Lung (tissue), 12 donors: Measurements from ENCODE around the gene ZNF41. TPM values are rescaled to one million over a fixed set of nuclear protein-coding genes. Genes with fewer than 3 reads are reported as not detected.

Experiments used
- ATAC-seq: fragments of 200-7000 bp; cut with Tn5 transposase; one replicate; pipeline ENCODE4 v1.9.1; 2020; ENCODE audit warnings: moderate number of reproducible peaks; ENCODE audit not compliant: insufficient read depth, low FRiP score
- DNase-seq, 3 donors: peaks; one replicate each; pipeline ENCODE4 v3.0.0-alpha.2; 2013 to 2017
- H3K27ac ChIP-seq, 2 donors: one replicate each; pipeline ENCODE4 v1.5.1; 2013; ENCODE audit warnings: mild to moderate bottlenecking in 2 of 2, moderate library complexity in 2 of 2, control low read depth in 1 of 2, inconsistent platforms in 1 of 2, low read depth in 1 of 2, low read length in 1 of 2
- H3K27me3 ChIP-seq, 3 donors: one replicate each; pipeline ENCODE4 v1.5.1; 2013; ENCODE audit warnings: low read length in 2 of 3; ENCODE audit not compliant: control insufficient read depth in 3 of 3, insufficient read depth in 3 of 3
- H3K36me3 ChIP-seq, 4 donors: one replicate each; pipeline ENCODE4 v1.5.1; 2013; ENCODE audit warnings: low read length in 4 of 4, mild to moderate bottlenecking in 1 of 4, moderate library complexity in 1 of 4; ENCODE audit not compliant: control insufficient read depth in 4 of 4, insufficient read depth in 4 of 4
- H3K4me1 ChIP-seq, 5 donors: one replicate each; pipeline ENCODE4 v1.5.1; 2013; ENCODE audit warnings: low read length in 5 of 5, mild to moderate bottlenecking in 2 of 5, moderate library complexity in 1 of 5; ENCODE audit not compliant: control insufficient read depth in 5 of 5, insufficient read depth in 5 of 5
- H3K4me3 ChIP-seq: one replicate; pipeline ENCODE4 v1.5.1; 2013; ENCODE audit warnings: mild to moderate bottlenecking, control low read depth, moderate library complexity
- H3K9ac ChIP-seq, 2 donors: one replicate each; pipeline ENCODE4 v1.5.1; 2013; ENCODE audit warnings: low read length in 2 of 2, control low read depth in 1 of 2; ENCODE audit not compliant: insufficient read depth in 1 of 2
- H3K9me3 ChIP-seq, 4 donors: one replicate each; pipeline ENCODE4 v1.5.1; 2013; ENCODE audit warnings: low read length in 3 of 4, mild to moderate bottlenecking in 1 of 4, moderate library complexity in 1 of 4; ENCODE audit not compliant: control insufficient read depth in 4 of 4, insufficient read depth in 3 of 4
- CTCF ChIP-seq: IDR thresholded peaks from 2 replicates; pipeline ENCODE4 v1.5.1; 2012; ENCODE audit warnings: mild to moderate bottlenecking; ENCODE audit errors: control extremely low read depth, extremely low read depth
- WGBS, 2 donors: extraction: QIAGEN DNeasy Blood & Tissue Kit; methylation state at CpG; one replicate each; pipeline ENCODE4 v1.1.7; 2013; 5-methylcytosine and 5-hydroxymethylcytosine counted together
- polyA plus RNA-seq, 2 donors: library from polyadenylated mRNA; stranded (reverse); fragments of 200-250 nt; gene quantifications; one replicate each; pipeline ENCODE4 v1.2.1, GENCODE V29; 2013
- total RNA-seq, 2 donors: library from RNA; depleted of rRNA in 1 of 2; stranded (reverse); fragments of >200 nt in 1 of 2; gene quantifications; one replicate each; pipeline ENCODE4 v1.2.1, GENCODE V29; 2014 to 2021
- donor health status: control.
- donor health status: control.
- donor health status: Bipolar disorder and iron deficiency.
- donor health status: healthy.
- donor health status: DM: yes; HTN: yes; CAD: no.

Gene ZNF41
- total and polyA plus RNA-seq, 4 donors = 2.0 to 12.0 (median 6.9) TPM

- no peaks in the 10 kb centered on the region for H3K27me3 ChIP-seq
- no peak overlapping the region for H3K9ac ChIP-seq
- H3K27ac ChIP-seq = no peak overlapping the region
- DNase-seq (no peak), ATAC-seq (no peak)
- WGBS, 2 donors = 94 to 100% methylated on average over 6 of the region's 6 CpGs
- no peak overlapping the region for H3K4me3 ChIP-seq
- H3K4me1 ChIP-seq = no peaks in the 10 kb centered on the region
- H3K9me3 ChIP-seq = peaks cover 0 to 31% (median 12%) of the 10 kb centered on the region in 4 donors
- peaks cover 4 to 43% (median 21%) of the 10 kb centered on the region in 4 donors for H3K36me3 ChIP-seq
- TF ChIP-seq CTCF = no peak
Measured at GRCh38 chrX:47448165-47448806, 34.7 kb downstream of the ZNF41 start.

- Histone ChIP-seq H3K36me3 (peaks cover 4 to 43% (median 21%) of the 10 kb centered on the region in 4 donors), H3K27ac (no peak overlapping the region), H3K4me3 (no peak overlapping the region), H3K9me3 (peaks cover 0 to 31% (median 12%) of the 10 kb centered on the region in 4 donors), H3K9ac (no peak overlapping the region), H3K4me1 (no peaks in the 10 kb centered on the region), H3K27me3 (no peaks in the 10 kb centered on the region)
- 91 to 98% methylated on average over 11 of the region's 11 CpGs for WGBS, 2 donors
- ATAC-seq = no peak
- TF ChIP-seq CTCF = no peak
- no peak for DNase-seq
Measured at GRCh38 chrX:47447607-47448006, 35.4 kb downstream of the ZNF41 start.

- Histone ChIP-seq H3K9me3 (peaks cover 0 to 31% (median 11%) of the 10 kb centered on the region in 4 donors), H3K9ac (no peak overlapping the region), H3K27me3 (no peaks in the 10 kb centered on the region), H3K4me1 (no peaks in the 10 kb centered on the region), H3K27ac (no peak overlapping the region), H3K4me3 (no peak overlapping the region), H3K36me3 (peaks cover 4 to 40% (median 21%) of the 10 kb centered on the region in 4 donors)
- no peak for TF ChIP-seq CTCF
- DNase-seq (no peak), ATAC-seq (no peak)
- WGBS, 2 donors = 79 to 98% methylated on average over 2 of the region's 2 CpGs
Measured at GRCh38 chrX:47446971-47447370, 36.1 kb downstream of the ZNF41 start.
